Transverse colon (tissue), 4 donors: ENCODE data around the gene TRIM33.

Experiments
- CTCF ChIP-seq, 5 experiments: fragments of 200-600 bp in 3 of 5; fragments of 450-650 bp in 2 of 5; sonication (generic) in 3 of 5; IDR thresholded peaks; 1 replicate in 2 of 5; 2 replicates in 3 of 5; pipeline ENCODE4 v1.5.1; 2016 to 2017; ENCODE audit warnings: antibody characterized with exemption in 5 of 5, inconsistent platforms in 3 of 5, mild to moderate bottlenecking in 2 of 5, moderate library complexity in 1 of 5
- POLR2AphosphoS5 ChIP-seq, 3 donors: sonication (generic); formaldehyde crosslinking; IDR thresholded peaks; one replicate each; pipeline ENCODE4 v1.6.1; 2016; ENCODE audit warnings: antibody characterized with exemption in 3 of 3

GRCh38 chr1:114435088-114435715 lies 75.8 kb downstream of the TRIM33 start:
- no peak for TF ChIP-seq POLR2AphosphoS5 (IDR thresholded peaks at IDR 0.05)
- no peak for TF ChIP-seq CTCF (IDR thresholded peaks at IDR 0.05)
